Vagina (tissue), 2 donors: ENCODE results near the gene NT5C3A.

Experiments
- POLR2A ChIP-seq, 2 donors: fragments of 450-650 bp; IDR thresholded peaks; one replicate each; pipeline ENCODE4 v1.6.1; 2017; ENCODE audit warnings: antibody characterized with exemption in 2 of 2, mild to moderate bottlenecking in 2 of 2, moderate library complexity in 2 of 2
- POLR2AphosphoS5 ChIP-seq, 2 donors: sonication (generic); formaldehyde crosslinking; IDR thresholded peaks; one replicate each; pipeline ENCODE4 v1.9.0; 2017; ENCODE audit warnings: antibody characterized with exemption in 2 of 2, mild to moderate bottlenecking in 2 of 2, low read depth in 1 of 2; ENCODE audit not compliant: insufficient read depth in 1 of 2
- TF ChIP-seq, protein P1 (sequence below), 3 experiments: fragments of 450-650 bp in 2 of 3; fragments of 200-600 bp in 1 of 3; sonication (generic) in 1 of 3; IDR thresholded peaks; one replicate each; pipeline ENCODE4 v1.5.1; 2017 to 2019; ENCODE audit warnings: antibody characterized with exemption in 3 of 3, mild to moderate bottlenecking in 2 of 3, moderate library complexity in 2 of 3

DNA sequence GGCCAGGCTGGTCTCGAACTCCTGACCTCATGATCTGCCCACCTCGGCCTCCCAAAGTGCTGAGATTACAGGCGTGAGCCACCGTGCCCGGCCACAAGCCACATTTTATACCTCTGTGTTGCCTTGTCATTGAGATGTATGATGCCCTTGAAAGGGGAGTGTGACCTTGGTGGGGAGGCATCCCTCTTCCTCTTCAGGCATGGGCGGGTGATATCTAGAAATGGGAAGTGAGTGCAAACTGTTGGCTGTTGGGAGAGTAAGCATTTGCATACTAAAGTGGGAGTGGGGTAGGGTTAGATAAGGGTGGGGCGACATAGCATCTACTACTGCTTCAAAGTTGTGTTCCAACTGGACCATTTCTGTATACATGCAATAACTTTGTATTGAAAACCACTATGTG lies 26.6 kb upstream of the NT5C3A start:
- TF ChIP-seq, protein P1, sequence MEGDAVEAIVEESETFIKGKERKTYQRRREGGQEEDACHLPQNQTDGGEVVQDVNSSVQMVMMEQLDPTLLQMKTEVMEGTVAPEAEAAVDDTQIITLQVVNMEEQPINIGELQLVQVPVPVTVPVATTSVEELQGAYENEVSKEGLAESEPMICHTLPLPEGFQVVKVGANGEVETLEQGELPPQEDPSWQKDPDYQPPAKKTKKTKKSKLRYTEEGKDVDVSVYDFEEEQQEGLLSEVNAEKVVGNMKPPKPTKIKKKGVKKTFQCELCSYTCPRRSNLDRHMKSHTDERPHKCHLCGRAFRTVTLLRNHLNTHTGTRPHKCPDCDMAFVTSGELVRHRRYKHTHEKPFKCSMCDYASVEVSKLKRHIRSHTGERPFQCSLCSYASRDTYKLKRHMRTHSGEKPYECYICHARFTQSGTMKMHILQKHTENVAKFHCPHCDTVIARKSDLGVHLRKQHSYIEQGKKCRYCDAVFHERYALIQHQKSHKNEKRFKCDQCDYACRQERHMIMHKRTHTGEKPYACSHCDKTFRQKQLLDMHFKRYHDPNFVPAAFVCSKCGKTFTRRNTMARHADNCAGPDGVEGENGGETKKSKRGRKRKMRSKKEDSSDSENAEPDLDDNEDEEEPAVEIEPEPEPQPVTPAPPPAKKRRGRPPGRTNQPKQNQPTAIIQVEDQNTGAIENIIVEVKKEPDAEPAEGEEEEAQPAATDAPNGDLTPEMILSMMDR (IDR thresholded peaks at IDR 0.05) = no peak
- TF ChIP-seq POLR2A (IDR thresholded peaks at IDR 0.05) (no peak), POLR2AphosphoS5 (IDR thresholded peaks at IDR 0.05; ENCODE audit: insufficient read depth in 1 of 2, low read depth in 1 of 2) (no peak)
